ENCODE measurements around the gene CDK8. TPM values are rescaled to one million over a fixed set of nuclear protein-coding genes. Genes with fewer than 3 reads are reported as not detected.
"Not testable (repeated sequence)": the region's sequence is repeated elsewhere in the genome, so short reads cannot be mapped to it uniquely, and the experiment has no call there.

CDK8 gene
- total and polyA plus RNA-seq, 8 donors: 9.4 to 48.4 (median 13.1) TPM

DNA sequence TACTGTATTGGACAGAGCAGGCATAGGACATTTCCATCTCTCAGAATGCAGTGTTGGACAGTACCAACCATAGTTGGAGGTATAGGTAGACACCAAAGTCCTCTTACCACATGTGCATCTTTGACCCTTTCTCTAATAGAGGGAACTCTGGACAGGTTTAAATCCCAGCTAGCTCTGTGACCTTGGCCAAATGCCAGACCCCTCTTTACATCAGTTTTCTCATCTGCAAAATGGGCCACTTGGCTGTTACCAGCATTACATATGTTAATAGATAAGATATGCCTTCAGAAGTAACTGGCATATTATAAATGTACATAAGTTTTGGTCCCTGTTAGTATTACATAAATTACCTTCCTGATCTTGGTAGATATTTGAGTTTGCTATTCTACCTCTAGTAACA lies 54.3 kb downstream of the CDK8 start:
- no peak overlapping the region for H3K4me3 ChIP-seq
- H3K36me3 ChIP-seq: no peaks in the 10 kb centered on the region
- no peaks in the 10 kb centered on the region for H3K27me3 ChIP-seq
- H3K9me3 ChIP-seq: no peaks in the 10 kb centered on the region
- intact Hi-C loops (cut with DNase I; ENCODE audit: low total_unique reads): no loop called here
- H3K27ac ChIP-seq: no peak overlapping the region
- no peak for DNase-seq
- peaks cover 0 to 16% (median 5%) of the 10 kb centered on the region in 4 donors for H3K4me1 ChIP-seq
- TF ChIP-seq, protein P1, sequence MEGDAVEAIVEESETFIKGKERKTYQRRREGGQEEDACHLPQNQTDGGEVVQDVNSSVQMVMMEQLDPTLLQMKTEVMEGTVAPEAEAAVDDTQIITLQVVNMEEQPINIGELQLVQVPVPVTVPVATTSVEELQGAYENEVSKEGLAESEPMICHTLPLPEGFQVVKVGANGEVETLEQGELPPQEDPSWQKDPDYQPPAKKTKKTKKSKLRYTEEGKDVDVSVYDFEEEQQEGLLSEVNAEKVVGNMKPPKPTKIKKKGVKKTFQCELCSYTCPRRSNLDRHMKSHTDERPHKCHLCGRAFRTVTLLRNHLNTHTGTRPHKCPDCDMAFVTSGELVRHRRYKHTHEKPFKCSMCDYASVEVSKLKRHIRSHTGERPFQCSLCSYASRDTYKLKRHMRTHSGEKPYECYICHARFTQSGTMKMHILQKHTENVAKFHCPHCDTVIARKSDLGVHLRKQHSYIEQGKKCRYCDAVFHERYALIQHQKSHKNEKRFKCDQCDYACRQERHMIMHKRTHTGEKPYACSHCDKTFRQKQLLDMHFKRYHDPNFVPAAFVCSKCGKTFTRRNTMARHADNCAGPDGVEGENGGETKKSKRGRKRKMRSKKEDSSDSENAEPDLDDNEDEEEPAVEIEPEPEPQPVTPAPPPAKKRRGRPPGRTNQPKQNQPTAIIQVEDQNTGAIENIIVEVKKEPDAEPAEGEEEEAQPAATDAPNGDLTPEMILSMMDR (IDR thresholded peaks at IDR 0.05): no peak
- TF ChIP-seq POLR2A (IDR thresholded peaks at IDR 0.05) (no peak), POLR2AphosphoS5 (IDR thresholded peaks at IDR 0.05) (no peak), EP300 (IDR thresholded peaks at IDR 0.05) (no peak)

- Histone ChIP-seq H3K36me3 (no peaks in the 10 kb centered on the region), H3K9me3 (no peaks in the 10 kb centered on the region), H3K4me1 (peaks cover 0 to 20% (median 8%) of the 10 kb centered on the region in 4 donors), H3K27me3 (no peaks in the 10 kb centered on the region), H3K27ac (no peak overlapping the region), H3K4me3 (no peak overlapping the region)
- WGBS, 5 donors: 94 to 98% (median 96%) methylated on average over 5 to 6 of the region's 6 CpGs
- intact Hi-C loops (cut with DNase I; ENCODE audit: low total_unique reads): no loop called here
- DNase-seq: no peak
- TF ChIP-seq POLR2A (IDR thresholded peaks at IDR 0.05) (no peak), EP300 (IDR thresholded peaks at IDR 0.05) (no peak)
- TF ChIP-seq, protein P1 (IDR thresholded peaks at IDR 0.05): no peak
Measured at GRCh38 chr13:26308836-26309235, 54.9 kb downstream of the CDK8 start.

- Histone ChIP-seq H3K27ac (no peak overlapping the region), H3K4me3 (no peak overlapping the region), H3K9me3 (no peaks in the 10 kb centered on the region), H3K4me1 (peaks cover 0 to 21% (median 8%) of the 10 kb centered on the region in 4 donors), H3K27me3 (no peaks in the 10 kb centered on the region), H3K36me3 (no peaks in the 10 kb centered on the region)
- 96 to 100% (median 98%) methylated on average over 4 of the region's 4 CpGs for WGBS, 5 donors
- DNase-seq: no peak
- intact Hi-C loops (cut with DNase I; ENCODE audit: low total_unique reads): no loop called here
- TF ChIP-seq, protein P1 (IDR thresholded peaks at IDR 0.05): no peak
- TF ChIP-seq POLR2AphosphoS5 (IDR thresholded peaks at IDR 0.05) (no peak), EP300 (IDR thresholded peaks at IDR 0.05) (no peak), POLR2A (IDR thresholded peaks at IDR 0.05) (no peak)
Measured at GRCh38 chr13:26310003-26310402, 56.1 kb downstream of the CDK8 start.

DNA sequence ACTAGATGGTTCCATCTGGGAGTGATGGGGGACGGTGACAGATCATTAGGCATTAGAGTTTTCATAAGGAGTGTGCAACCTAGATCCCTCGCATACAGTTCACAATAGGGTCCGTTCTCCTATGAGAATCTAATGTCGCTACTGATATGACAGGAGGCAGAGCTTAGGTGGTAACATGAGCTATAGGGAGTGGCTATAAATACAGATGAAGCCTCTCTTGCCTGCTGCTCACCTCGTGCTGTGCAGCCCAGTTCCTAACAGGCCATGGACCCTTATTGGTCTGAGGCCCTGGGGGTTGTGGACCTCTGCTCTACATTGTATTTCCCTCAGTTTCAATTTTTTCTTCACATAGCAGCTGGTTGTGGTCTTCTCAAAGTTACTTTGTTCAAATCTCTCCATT lies 56.5 kb downstream of the CDK8 start:
- intact Hi-C loops (cut with DNase I; ENCODE audit: low total_unique reads): no loop called here
- WGBS, 5 donors: 91 to 94% (median 92%) methylated on average over 5 of the region's 5 CpGs
- no peak for DNase-seq
- Histone ChIP-seq H3K36me3 (no peaks in the 10 kb centered on the region), H3K9me3 (no peaks in the 10 kb centered on the region), H3K27me3 (no peaks in the 10 kb centered on the region), H3K27ac (no peak overlapping the region), H3K4me3 (no peak overlapping the region), H3K4me1 (peaks cover 0 to 17% (median 6%) of the 10 kb centered on the region in 4 donors)
- TF ChIP-seq POLR2AphosphoS5 (IDR thresholded peaks at IDR 0.05): no peak
- no peak for TF ChIP-seq POLR2A (IDR thresholded peaks at IDR 0.05)
- TF ChIP-seq EP300 (IDR thresholded peaks at IDR 0.05): no peak
- TF ChIP-seq, protein P1 (IDR thresholded peaks at IDR 0.05): no peak

GRCh38 chr13:26312019-26312418 lies 58.1 kb downstream of the CDK8 start:
- H3K4me3 ChIP-seq; H3K27me3 ChIP-seq; H3K36me3 ChIP-seq; H3K27ac ChIP-seq; H3K9me3 ChIP-seq; intact Hi-C loops (cut with DNase I; ENCODE audit: low total_unique reads); DNase-seq: not testable (repeated sequence)
- peaks cover 0 to 10% (median 5%) of the 10 kb centered on the region in 4 donors for H3K4me1 ChIP-seq
- 95 to 100% (median 97%) methylated on average over 7 of the region's 7 CpGs for WGBS, 5 donors

DNA sequence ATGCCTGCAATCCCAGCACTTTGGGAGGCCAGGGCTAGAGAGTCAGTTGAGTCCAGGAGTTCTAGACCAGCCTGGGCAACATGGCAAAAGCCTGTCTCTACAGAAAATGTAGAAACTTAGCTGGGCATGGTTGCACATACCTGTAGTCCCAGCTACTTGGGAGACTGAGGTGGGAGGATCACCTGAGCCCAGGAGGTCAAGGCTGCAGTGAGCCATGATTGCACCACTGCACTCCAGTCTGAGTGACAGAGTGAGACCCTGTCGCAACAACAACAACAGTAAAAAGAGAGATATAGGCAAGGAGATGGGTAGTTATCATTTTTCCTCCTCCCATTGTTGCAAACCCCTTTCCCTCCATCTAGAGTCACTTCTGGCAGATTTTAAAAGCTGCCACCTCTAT lies 62.2 kb downstream of the CDK8 start:
- 89 to 100% (median 100%) methylated on average over 1 of the region's 1 CpG for WGBS, 5 donors
- H3K9me3 ChIP-seq; H3K36me3 ChIP-seq; DNase-seq; H3K27me3 ChIP-seq; intact Hi-C loops (cut with DNase I; ENCODE audit: low total_unique reads); H3K4me3 ChIP-seq; H3K27ac ChIP-seq: not testable (repeated sequence)
- H3K4me1 ChIP-seq: peaks cover 0 to 18% (median 5%) of the 10 kb centered on the region in 4 donors
